Measurements from ENCODE around the gene CPSF7. TPM values are rescaled to one million over a fixed set of nuclear protein-coding genes. Genes with fewer than 3 reads are reported as not detected.

The CPSF7 gene
- total RNA-seq, 1 experiment from 2014 or later, result 96.1 TPM

DNA sequence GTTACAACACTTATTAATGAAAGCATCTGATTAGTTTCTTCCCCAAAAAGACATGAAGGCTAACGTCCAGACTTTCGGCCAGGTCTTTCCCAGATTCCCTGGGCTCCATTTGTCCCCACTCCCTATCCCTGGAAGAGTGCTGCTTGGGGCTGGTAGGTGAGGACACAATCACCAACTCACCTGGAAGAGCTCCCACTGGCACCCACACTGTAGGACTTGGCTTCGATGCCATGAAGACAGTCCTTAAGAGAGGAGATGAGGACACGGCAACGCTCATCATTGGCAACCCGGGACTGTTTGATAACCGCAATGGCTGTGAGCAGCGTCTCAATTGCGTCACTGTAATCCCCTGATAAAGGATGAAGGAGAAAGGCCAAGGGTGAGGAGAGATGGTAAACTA is 18.2 kb downstream of the CPSF7 start:
- no TSS peak for BruUV-seq (replicated peaks)
- POLR2A ChIA-PET, result no interaction called here

GRCh38 chr11:61406991-61407728 is 22.6 kb downstream of the CPSF7 start:
- intact Hi-C loops (cut with micrococcal nuclease; ENCODE audit: unreplicated experiment), result no loop called here
- peaks cover 46% of the 10 kb centered on the region for H3K36me3 ChIP-seq (ENCODE audit: control insufficient read depth, insufficient read depth, low read length)

More for the DNA sequence above, 18.2 kb downstream of the CPSF7 start:
- Histone ChIP-seq H3K27me3 (ENCODE audit: control insufficient read depth, insufficient read depth, low read length) (no peaks in the 10 kb centered on the region), H3K27ac (ENCODE audit: low read length) (no peak overlapping the region), H3K4me1 (ENCODE audit: control insufficient read depth, insufficient read depth, low read length) (no peaks in the 10 kb centered on the region), H3K9me3 (ENCODE audit: control insufficient read depth, insufficient read depth, low read depth, low read length) (no peaks in the 10 kb centered on the region), H3K36me3 (ENCODE audit: control insufficient read depth, insufficient read depth, low read length) (peaks cover 52% of the 10 kb centered on the region), H3K4me3 (ENCODE audit: low read depth in 2 of 2, low read length in 2 of 2) (no peak overlapping the region)
- TF ChIP-seq POLR2AphosphoS5 (IDR thresholded peaks at IDR 0.05; ENCODE audit: low read depth, low read length) (no peak), SIN3A (IDR thresholded peaks at IDR 0.05; ENCODE audit: borderline replicate concordance, insufficient read depth, low read depth, low read length) (no peak), REST (IDR thresholded peaks at IDR 0.05; ENCODE audit: insufficient read depth in 1 of 2, low read depth in 2 of 2, low read length in 1 of 2) (no peak), CTCF (IDR thresholded peaks at IDR 0.05) (no peak), TCF7L2 (IDR thresholded peaks at IDR 0.05; ENCODE audit: low read depth, low read length) (no peak)
- intact Hi-C loops (cut with micrococcal nuclease; ENCODE audit: unreplicated experiment), result no loop called here
- CTCF ChIA-PET, result no interaction called here
- no peak for ATAC-seq
- no peak for DNase-seq (ENCODE audit: low read depth, low spot score)
- in situ Hi-C loops (cut with HindIII; ENCODE audit: low pct_unique_long_range_greater_than_20kb, low sequenced_read_pairs), result no loop called here

More at GRCh38 chr11:61406991-61407728, 22.6 kb downstream of the CPSF7 start:
- ATAC-seq (no peak), DNase-seq (ENCODE audit: low read depth, low spot score) (no peak)
- no peak for TF ChIP-seq REST (IDR thresholded peaks at IDR 0.05; ENCODE audit: insufficient read depth in 1 of 2, low read depth in 2 of 2, low read length in 1 of 2)
- no peak; the same call in 1 of the 2 replicates for TF ChIP-seq POLR2AphosphoS5 (IDR thresholded peaks at IDR 0.05; ENCODE audit: low read depth, low read length)
- TF ChIP-seq CTCF (IDR thresholded peaks at IDR 0.05), result no peak
- TF ChIP-seq TCF7L2 (IDR thresholded peaks at IDR 0.05; ENCODE audit: low read depth, low read length), result no peak
- TF ChIP-seq SIN3A (IDR thresholded peaks at IDR 0.05; ENCODE audit: borderline replicate concordance, insufficient read depth, low read depth, low read length), result no peak
- TSS peak; percentile 12 for BruUV-seq (replicated peaks)
- no peaks in the 10 kb centered on the region for H3K9me3 ChIP-seq (ENCODE audit: control insufficient read depth, insufficient read depth, low read depth, low read length)
- H3K27me3 ChIP-seq (ENCODE audit: control insufficient read depth, insufficient read depth, low read length), result no peaks in the 10 kb centered on the region
- in situ Hi-C loops (cut with HindIII; ENCODE audit: low pct_unique_long_range_greater_than_20kb, low sequenced_read_pairs), result no loop called here
- POLR2A ChIA-PET, result no interaction called here
- CTCF ChIA-PET, result no interaction called here
- H3K4me3 ChIP-seq (ENCODE audit: low read depth in 2 of 2, low read length in 2 of 2), result no peak overlapping the region
- no peaks in the 10 kb centered on the region for H3K4me1 ChIP-seq (ENCODE audit: control insufficient read depth, insufficient read depth, low read length)
- H3K27ac ChIP-seq (ENCODE audit: low read length), result no peak overlapping the region
